ENCODE measurements around the gene SERINC2. TPM values are rescaled to one million over a fixed set of nuclear protein-coding genes. Genes with fewer than 3 reads are reported as not detected.
A peak's percentile ranks its signal among the peaks of the same experiment; 100 is the strongest.

The SERINC2 gene
- total RNA-seq, 1 donor from 2014 or later, result 32.3 TPM

- no peaks in the 10 kb centered on the region for H3K36me3 ChIP-seq
- no peak for ATAC-seq
- no peak for DNase-seq
- H3K27me3 ChIP-seq (ENCODE audit: low read depth), result no peaks in the 10 kb centered on the region
- no peak for TF ChIP-seq CTCF (IDR thresholded peaks at IDR 0.05)
- intact Hi-C loops (cut with DNase I), result no loop called here
- H3K4me1 ChIP-seq, result peaks cover 34% of the 10 kb centered on the region
- peak overlapping the region; percentile 49 for H3K4me3 ChIP-seq
- peak overlapping the region; percentile 75 for H3K27ac ChIP-seq
- H3K9me3 ChIP-seq, result no peaks in the 10 kb centered on the region
Observed at GRCh38 chr1:31373897-31374486, 39.0 kb upstream of the SERINC2 start.

- Histone ChIP-seq H3K36me3 (no peaks in the 10 kb centered on the region), H3K27ac (no peak overlapping the region), H3K4me1 (peaks cover 30% of the 10 kb centered on the region), H3K4me3 (no peak overlapping the region), H3K27me3 (ENCODE audit: low read depth) (no peaks in the 10 kb centered on the region), H3K9me3 (no peaks in the 10 kb centered on the region)
- intact Hi-C loops (cut with DNase I), result no loop called here
- DNase-seq, result no peak
- TF ChIP-seq CTCF (IDR thresholded peaks at IDR 0.05), result no peak
- ATAC-seq, result no peak
Observed at GRCh38 chr1:31374511-31375196, 38.4 kb upstream of the SERINC2 start.

GRCh38 chr1:31376375-31377134, 36.5 kb upstream of the SERINC2 start:
- no peaks in the 10 kb centered on the region for H3K27me3 ChIP-seq (ENCODE audit: low read depth)
- no peak for TF ChIP-seq CTCF (IDR thresholded peaks at IDR 0.05)
- H3K4me1 ChIP-seq, result peaks cover 29% of the 10 kb centered on the region
- intact Hi-C loops (cut with DNase I), result no loop called here
- DNase-seq (no peak), ATAC-seq (no peak)
- H3K9me3 ChIP-seq, result no peaks in the 10 kb centered on the region
- no peak overlapping the region for H3K27ac ChIP-seq
- no peak overlapping the region for H3K4me3 ChIP-seq
- H3K36me3 ChIP-seq, result no peaks in the 10 kb centered on the region

GRCh38 chr1:31377364-31377863, 35.6 kb upstream of the SERINC2 start:
- intact Hi-C loops (cut with DNase I), result no loop called here
- H3K4me3 ChIP-seq, result no peak overlapping the region
- H3K9me3 ChIP-seq, result no peaks in the 10 kb centered on the region
- no peak for TF ChIP-seq CTCF (IDR thresholded peaks at IDR 0.05)
- DNase-seq (no peak), ATAC-seq (no peak)
- H3K4me1 ChIP-seq, result peaks cover 22% of the 10 kb centered on the region
- H3K27ac ChIP-seq, result no peak overlapping the region
- peaks cover 3% of the 10 kb centered on the region for H3K27me3 ChIP-seq (ENCODE audit: low read depth)
- no peaks in the 10 kb centered on the region for H3K36me3 ChIP-seq

GRCh38 chr1:31378001-31378400, 35.0 kb upstream of the SERINC2 start:
- DNase-seq (no peak), ATAC-seq (no peak)
- Histone ChIP-seq H3K4me3 (no peak overlapping the region), H3K27me3 (ENCODE audit: low read depth) (peaks cover 3% of the 10 kb centered on the region), H3K27ac (no peak overlapping the region), H3K9me3 (no peaks in the 10 kb centered on the region), H3K36me3 (no peaks in the 10 kb centered on the region), H3K4me1 (peaks cover 17% of the 10 kb centered on the region)
- intact Hi-C loops (cut with DNase I), result no loop called here
- no peak for TF ChIP-seq CTCF (IDR thresholded peaks at IDR 0.05)

All from lower lobe of right lung (tissue), 2 donors.